GM12878 (cell line): ENCODE measurements around the gene AVL9. TPM values are rescaled to one million over a fixed set of nuclear protein-coding genes. Genes with fewer than 3 reads are reported as not detected.

Experiments used
- ATAC-seq: fragments of 200-7000 bp; cut with Tn5 transposase; 3 replicates; pipeline ENCODE4 v1.9.1; 2020; ENCODE audit warnings: mild to moderate bottlenecking, moderate library complexity
- BruUV-seq: library from RNA; stranded (reverse); fragments of 400-500 nt; replicated peaks from 2 replicates; lab custom pipeline; 2021; lab: Mats Ljungman, UMichigan
- CTCF ChIA-PET: fragments of 300-600 bp; sonication (Branson Sonifier 250); formaldehyde crosslinking; extraction: SDS; loops from one replicate; lab custom pipeline; 2021; ENCODE audit warnings: inconsistent platforms; lab: Yijun Ruan, JAX
- POLR2A ChIA-PET: fragments of 350-600 bp; formaldehyde crosslinking; extraction: SDS; loops from one replicate; lab custom pipeline; 2021; ENCODE audit warnings: inconsistent platforms; lab: Charles Lee
- RAD21 ChIA-PET: fragments of 300-600 bp; sonication (Branson Sonifier 250); formaldehyde crosslinking; loops from one replicate; lab custom pipeline; 2023; ENCODE audit warnings: antibody characterized with exemption; ENCODE audit not compliant: unreplicated experiment; lab: Charles Lee
- SMC1A ChIA-PET: fragments of 300-600 bp; sonication (Branson Sonifier 250); formaldehyde crosslinking; loops from one replicate; lab custom pipeline; 2023; ENCODE audit not compliant: unreplicated experiment, uncharacterized antibody; lab: Charles Lee
- DNase-seq: peaks from one replicate; pipeline ENCODE4 v3.0.0-alpha.2; 2011; ENCODE audit warnings: low read depth, low spot score
- FAIRE-seq: peaks from 3 replicates; lab custom pipeline; 2011; peaks lifted over from hg19 to GRCh38; lab: Jason Lieb, UNC
- H2AFZ ChIP-seq: 2 replicates; pipeline ENCODE4 v1.6.0; 2011; ENCODE audit warnings: low read depth, low read length, control low read depth; ENCODE audit not compliant: control insufficient read depth
- H3K27ac ChIP-seq: 2 replicates; pipeline ENCODE4 v1.5.1; 2011; ENCODE audit warnings: control low read depth; ENCODE audit not compliant: control insufficient read depth, insufficient read depth
- H3K27me3 ChIP-seq, 2 experiments: replicated peaks in 1 of 2; 2 replicates each; pipeline versions ENCODE4 v1.6.0 to v1.6.1; 2011; ENCODE audit warnings: low read length in 1 of 2; ENCODE audit not compliant: control insufficient read depth in 2 of 2, insufficient read depth in 2 of 2
- H3K36me3 ChIP-seq, 2 experiments: 2 replicates each; pipeline ENCODE4 v1.5.1; 2011; ENCODE audit warnings: low read length in 1 of 2; ENCODE audit not compliant: control insufficient read depth in 2 of 2, insufficient read depth in 2 of 2
- H3K4me1 ChIP-seq: 2 replicates; pipeline ENCODE4 v1.6.1; 2011; ENCODE audit warnings: mild to moderate bottlenecking, low read length, moderate library complexity, mixed read lengths; ENCODE audit not compliant: control insufficient read depth, insufficient read depth
- H3K4me2 ChIP-seq: 2 replicates; pipeline ENCODE4 v1.6.0; 2011; ENCODE audit warnings: control low read depth; ENCODE audit not compliant: control insufficient read depth, insufficient read depth
- H3K4me3 ChIP-seq: fragments of 200-600 bp; sonication (generic); 2 replicates; pipeline ENCODE4 v1.5.1; 2016
- H3K79me2 ChIP-seq: 2 replicates; pipeline ENCODE4 v1.6.0; 2011; ENCODE audit warnings: low read length; ENCODE audit not compliant: control insufficient read depth, insufficient read depth
- H3K9ac ChIP-seq: 2 replicates; pipeline ENCODE4 v1.8.0; 2011; ENCODE audit warnings: low read length, control low read depth, mixed read lengths; ENCODE audit not compliant: control insufficient read depth, insufficient read depth
- H3K9me3 ChIP-seq: replicated peaks from 3 replicates; pipeline ENCODE4 v1.5.1; 2011; ENCODE audit warnings: mild to moderate bottlenecking, low read length; ENCODE audit not compliant: control insufficient read depth, insufficient read depth
- H4K20me1 ChIP-seq: 2 replicates; pipeline ENCODE4 v1.6.0; 2011; ENCODE audit not compliant: control insufficient read depth, insufficient read depth
- DPF2 ChIP-seq: fragments of 450-650 bp; IDR thresholded peaks from 2 replicates; pipeline ENCODE4 v1.6.1; 2017; ENCODE audit warnings: mild to moderate bottlenecking
- E4F1 ChIP-seq: fragments of 450-650 bp; IDR thresholded peaks from 2 replicates; pipeline ENCODE4 v1.6.1; 2018; ENCODE audit warnings: borderline replicate concordance, mild to moderate bottlenecking; ENCODE audit not compliant: partially characterized antibody
- ETV6 ChIP-seq, 2 experiments: fragments of 450-650 bp in 1 of 2; IDR thresholded peaks in 1 of 2; conservative IDR thresholded peaks in 1 of 2; 2 replicates each; pipeline ENCODE4 v1.6.1; 2014; ENCODE audit warnings: antibody characterized with exemption in 1 of 2, borderline replicate concordance in 1 of 2, low read depth in 1 of 2, mild to moderate bottlenecking in 1 of 2, moderate library complexity in 1 of 2
- MYB ChIP-seq: fragments of 150-350 bp; IDR thresholded peaks from 2 replicates; pipeline ENCODE4 v1.6.1; 2014; ENCODE audit warnings: mild to moderate bottlenecking, low read depth, low read length, borderline replicate concordance
- MYC ChIP-seq: IDR thresholded peaks from 2 replicates; pipeline ENCODE4 v1.6.1; 2011; ENCODE audit warnings: mild to moderate bottlenecking, low read length, moderate library complexity, inconsistent platforms; ENCODE audit not compliant: insufficient read depth, insufficient replicate concordance, insufficient read length, severe bottlenecking
- NBN ChIP-seq: fragments of 450-650 bp; IDR thresholded peaks from 2 replicates; pipeline ENCODE4 v1.6.1; 2016
- NFXL1 ChIP-seq: fragments of 450-650 bp; IDR thresholded peaks from 2 replicates; pipeline ENCODE4 v1.6.1; 2017; ENCODE audit warnings: antibody characterized with exemption, mild to moderate bottlenecking, borderline replicate concordance
- RAD51 ChIP-seq: fragments of 450-650 bp; IDR thresholded peaks from 2 replicates; pipeline ENCODE4 v1.6.1; 2016; ENCODE audit warnings: moderate library complexity, mild to moderate bottlenecking, inconsistent platforms
- RBBP5 ChIP-seq: fragments of 200-600 bp; sonication (generic); conservative IDR thresholded peaks from 2 replicates; pipeline ENCODE4 v1.6.1; 2016
- RELA ChIP-seq: fragments of 450-650 bp; IDR thresholded peaks from 2 replicates; pipeline ENCODE4 v1.8.0; 2014; ENCODE audit warnings: borderline replicate concordance; ENCODE audit not compliant: partially characterized antibody
- ZSCAN29 ChIP-seq: fragments of 450-650 bp; IDR thresholded peaks from 2 replicates; pipeline ENCODE4 v1.6.1; 2017; ENCODE audit warnings: mild to moderate bottlenecking, moderate library complexity
- ZZZ3 ChIP-seq: IDR thresholded peaks from 2 replicates; pipeline ENCODE4 v1.6.1; 2011; ENCODE audit warnings: low read depth; ENCODE audit not compliant: control insufficient read depth, insufficient read length
- WGBS: methylation state at CpG from one replicate; pipeline ENCODE4 v1.1.6; 2016; ENCODE audit warnings: low lambda C conversion rate; ENCODE audit not compliant: insufficient replicate concordance, insufficient coverage; ENCODE audit errors: missing lambda C conversion rate; 5-methylcytosine and 5-hydroxymethylcytosine counted together
- in situ Hi-C: fragments of 300-500 bp; cut with MboI; formaldehyde crosslinking; loops from 9 replicates; pipeline ENCODE4 v1.14.3; 2018; ENCODE audit warnings: mixed read lengths
- intact Hi-C: fragments of 100-400 bp; cut with micrococcal nuclease; formaldehyde crosslinking; loops from one replicate; pipeline ENCODE4 v1.14.2; 2022; ENCODE audit not compliant: unreplicated experiment
- polyA plus RNA-seq, 11 experiments: library from polyadenylated mRNA; depleted of rRNA in 4 of 11; unstranded in 6 of 11; stranded (reverse) in 5 of 11; fragments of >200 nt; fragmentation: Nextera tagmentation in 4 of 11; fragmentation: Illumina TruSeq in 1 of 11; extraction: Ambion mirVana in 4 of 11; extraction: Trizol in 1 of 11; gene quantifications; 1 replicate in 1 of 11; 2 replicates in 10 of 11; pipeline versions ENCODE4 v1.2.1 to v1.2.3, GENCODE V29; 2011 to 2016; ENCODE audit warnings: inconsistent platforms in 2 of 11, missing spikeins in 2 of 11, low read depth in 1 of 11
- total RNA-seq, 4 experiments: library from RNA; depleted of rRNA in 3 of 4; stranded (reverse); fragments of >200 nt in 3 of 4; fragmentation: Illumina TruSeq in 1 of 4; extraction: Trizol in 1 of 4; gene quantifications; 2 replicates each; pipeline versions ENCODE4 v1.2.1 to v1.2.3, GENCODE V29; 2013 to 2021

The AVL9 gene
- total and polyA plus RNA-seq, 10 of the 15 experiments (the other 5 are each of a cell fraction or from before 2014, with no cell fraction given): 4.5 to 41.6 (median 20.1) TPM

- H3K79me2 ChIP-seq: peaks cover 13% of the 10 kb centered on the region
- ChIA-PET RAD21 (no interaction called here), POLR2A (no interaction called here), SMC1A (no interaction called here), CTCF (interaction anchor here (1.0 kb wide), 1 partner anchor 19 kb away, joined by 3 read pairs; no protein-coding TSS in a partner anchor)
- TF ChIP-seq RBBP5: no peak
- peak in 1 of 2 experiments; percentile 77; a peak in 1 of 4 replicates for TF ChIP-seq ETV6 (conservative IDR thresholded peaks at IDR 0.05 in 1 of 2, IDR thresholded peaks at IDR 0.05 in 1 of 2; ENCODE audit: borderline replicate concordance in 1 of 2, low read depth in 1 of 2)
- intact Hi-C loops: no loop called here
- H2AFZ ChIP-seq: no peak overlapping the region
- in situ Hi-C loops: no loop called here
- BruUV-seq: no TSS peak
- DNase-seq (no peak), FAIRE-seq (no peak), ATAC-seq (no peak)
- WGBS: 77% methylated on average over 2 of the region's 2 CpGs
- H3K36me3 ChIP-seq: peaks cover 2% of the 10 kb centered on the region in 2 experiments; a peak in 2 of 4 replicates
- H3K27ac ChIP-seq: no peak overlapping the region
- H4K20me1 ChIP-seq: no peaks in the 10 kb centered on the region
- peaks cover 26% of the 10 kb centered on the region for H3K9me3 ChIP-seq
- H3K4me1 ChIP-seq: peaks cover 11% of the 10 kb centered on the region
- no peak overlapping the region for H3K4me2 ChIP-seq
- H3K27me3 ChIP-seq: no peaks in the 10 kb centered on the region
- no peak overlapping the region for H3K9ac ChIP-seq
- H3K4me3 ChIP-seq: no peak overlapping the region
Measured at GRCh38 chr7:32519763-32520162, 24.5 kb downstream of the AVL9 start.

GRCh38 chr7:32522746-32523530, 27.6 kb downstream of the AVL9 start:
- CTCF ChIA-PET: no interaction called here
- Histone ChIP-seq H4K20me1 (no peaks in the 10 kb centered on the region), H3K27ac (no peak overlapping the region), H3K36me3 (peaks cover 2 to 6% of the 10 kb centered on the region in 2 experiments; a peak in 2 of 4 replicates), H3K79me2 (peaks cover 5% of the 10 kb centered on the region), H2AFZ (no peak overlapping the region), H3K4me3 (no peak overlapping the region), H3K9me3 (peaks cover 24% of the 10 kb centered on the region), H3K27me3 (no peaks in the 10 kb centered on the region), H3K4me1 (no peaks in the 10 kb centered on the region), H3K4me2 (no peak overlapping the region), H3K9ac (no peak overlapping the region)
- 98% methylated on average over 6 of the region's 6 CpGs for WGBS
- ATAC-seq: no peak
- POLR2A ChIA-PET: interaction anchor here (0.6 to 0.7 kb wide), 2 partner anchors 26 to 620 kb away, joined by 6 read pairs; no protein-coding TSS in a partner anchor
- no peak for DNase-seq
- SMC1A ChIA-PET: no interaction called here
- RAD21 ChIA-PET: no interaction called here
- FAIRE-seq: no peak
- intact Hi-C loops (no loop called here), in situ Hi-C loops (no loop called here)
- no TSS peak for BruUV-seq
- TF ChIP-seq MYC: no peak
- no peak for TF ChIP-seq RAD51
- no peak for TF ChIP-seq NFXL1
- no peak for TF ChIP-seq MYB
- TF ChIP-seq DPF2: no peak
- no peak for TF ChIP-seq RELA
- no peak for TF ChIP-seq NBN
- no peak for TF ChIP-seq ZZZ3
- no peak for TF ChIP-seq E4F1
- no peak for TF ChIP-seq ZSCAN29
- TF ChIP-seq RBBP5: no peak
